Left lung (tissue), 10 donors: ENCODE data around the gene ECHDC3. TPM values are rescaled to one million over a fixed set of nuclear protein-coding genes. Genes with fewer than 3 reads are reported as not detected.

Experiments
- ATAC-seq: fragments of 200-7000 bp; cut with Tn5 transposase; one replicate; pipeline ENCODE4 v1.9.1; 2020; ENCODE audit warnings: moderate library complexity
- DNase-seq, 4 donors: peaks; one replicate each; pipeline ENCODE4 v3.0.0-alpha.2; 2013 to 2020
- H3K27ac ChIP-seq, 2 donors: fragments of 200-600 bp; sonication (generic) in 1 of 2; one replicate each; pipeline versions ENCODE4 v1.5.0 to v1.8.0; 2020 to 2021
- H3K27me3 ChIP-seq, 2 donors: fragments of 200-600 bp; sonication (generic) in 1 of 2; one replicate each; pipeline versions ENCODE4 v1.5.0 to v1.8.0; 2020 to 2021
- H3K36me3 ChIP-seq, 2 donors: fragments of 200-600 bp; sonication (generic) in 1 of 2; one replicate each; pipeline versions ENCODE4 v1.5.0 to v1.8.0; 2020 to 2021
- H3K4me1 ChIP-seq, 2 donors: fragments of 200-600 bp; one replicate each; pipeline ENCODE4 v1.8.0; 2021
- H3K4me3 ChIP-seq, 2 donors: fragments of 200-600 bp; sonication (generic) in 1 of 2; one replicate each; pipeline versions ENCODE4 v1.5.0 to v1.8.0; 2020 to 2021; ENCODE audit warnings: mild to moderate bottlenecking in 1 of 2
- H3K9me3 ChIP-seq, 2 donors: fragments of 200-600 bp; sonication (generic) in 1 of 2; one replicate each; pipeline versions ENCODE4 v1.5.0 to v1.8.0; 2020 to 2021
- CTCF ChIP-seq, 2 donors: fragments of 200-600 bp; sonication (generic) in 1 of 2; IDR thresholded peaks; one replicate each; pipeline versions ENCODE4 v1.5.0 to v1.8.0; 2021; ENCODE audit warnings: antibody characterized with exemption in 2 of 2
- intact Hi-C, 2 donors: fragments of 100-400 bp; cut with DNase I; formaldehyde crosslinking; loops; one replicate each; pipeline versions ENCODE4 v1.11.2 to v1.14.2; 2022
- polyA plus RNA-seq, 6 donors: library from polyadenylated mRNA; unstranded; fragments of 120-200 nt; gene quantifications; one replicate each; pipeline ENCODE4 v1.2.1, GENCODE V29; 2013; ENCODE audit not compliant: insufficient read length in 6 of 6
- total RNA-seq, 2 donors: library from RNA; stranded (reverse); fragmentation: NEBNext Ultra II Directional; extraction: Animal tissue kit (Norgen Biotek cat#: 25700); gene quantifications; one replicate each; pipeline ENCODE4 v1.2.1, GENCODE V29; 2021
- donor health status: DM: no; HTN: yes; CAD: no.
- donor health status: DM: no; HTN: no; CAD: no.

ECHDC3 gene
- total and polyA plus RNA-seq, 8 donors = 12.4 to 32.6 (median 14.7) TPM

- H3K27ac ChIP-seq = no peak overlapping the region
- H3K4me3 ChIP-seq = no peak overlapping the region
- intact Hi-C loops = no loop called here
- no peak for ATAC-seq
- DNase-seq = no peak
- no peaks in the 10 kb centered on the region for H3K4me1 ChIP-seq
- H3K36me3 ChIP-seq = no peaks in the 10 kb centered on the region
- H3K9me3 ChIP-seq = no peaks in the 10 kb centered on the region
- H3K27me3 ChIP-seq = no peaks in the 10 kb centered on the region
- TF ChIP-seq CTCF (IDR thresholded peaks at IDR 0.05) = no peak
Observed at GRCh38 chr10:11798845-11799735, 56.9 kb downstream of the ECHDC3 start.

GRCh38 chr10:11799736-11800080 lies 57.5 kb downstream of the ECHDC3 start:
- no peak for ATAC-seq
- Histone ChIP-seq H3K9me3 (no peaks in the 10 kb centered on the region), H3K27me3 (no peaks in the 10 kb centered on the region), H3K4me3 (no peak overlapping the region), H3K36me3 (no peaks in the 10 kb centered on the region), H3K4me1 (no peaks in the 10 kb centered on the region), H3K27ac (no peak overlapping the region)
- no peak for DNase-seq
- intact Hi-C loops = no loop called here
- no peak for TF ChIP-seq CTCF (IDR thresholded peaks at IDR 0.05)

GRCh38 chr10:11804336-11804735 lies 62.2 kb downstream of the ECHDC3 start:
- ATAC-seq (no peak), DNase-seq (no peak)
- Histone ChIP-seq H3K36me3 (no peaks in the 10 kb centered on the region), H3K27ac (no peak overlapping the region), H3K4me3 (no peak overlapping the region), H3K4me1 (no peaks in the 10 kb centered on the region), H3K9me3 (no peaks in the 10 kb centered on the region), H3K27me3 (no peaks in the 10 kb centered on the region)
- TF ChIP-seq CTCF (IDR thresholded peaks at IDR 0.05) = no peak
- intact Hi-C loops = no loop called here

- DNase-seq (no peak), ATAC-seq (peak; percentile 76)
- Histone ChIP-seq H3K4me1 (no peaks in the 10 kb centered on the region), H3K27me3 (no peaks in the 10 kb centered on the region), H3K4me3 (no peak overlapping the region), H3K27ac (no peak overlapping the region), H3K36me3 (no peaks in the 10 kb centered on the region), H3K9me3 (no peaks in the 10 kb centered on the region)
- no peak for TF ChIP-seq CTCF (IDR thresholded peaks at IDR 0.05)
- intact Hi-C loops = no loop called here
Observed at GRCh38 chr10:11805792-11806191, 63.6 kb downstream of the ECHDC3 start.

- H3K9me3 ChIP-seq = no peaks in the 10 kb centered on the region
- H3K4me3 ChIP-seq = no peak overlapping the region
- H3K4me1 ChIP-seq = no peaks in the 10 kb centered on the region
- DNase-seq = no peak
- no peaks in the 10 kb centered on the region for H3K27me3 ChIP-seq
- no peak for ATAC-seq
- no peaks in the 10 kb centered on the region for H3K36me3 ChIP-seq
- no peak for TF ChIP-seq CTCF (IDR thresholded peaks at IDR 0.05)
- no peak overlapping the region for H3K27ac ChIP-seq
- intact Hi-C loops = no loop called here
Observed at GRCh38 chr10:11806706-11807105, 64.5 kb downstream of the ECHDC3 start.
